ENCODE measurements around the gene SLC39A7. TPM values are rescaled to one million over a fixed set of nuclear protein-coding genes. Genes with fewer than 3 reads are reported as not detected.

Gene SLC39A7
- total and polyA plus RNA-seq, 2 of the 13 experiments (the other 11 are each of a cell fraction or from before 2014, with no cell fraction given), result 142 to 229 TPM

DNA sequence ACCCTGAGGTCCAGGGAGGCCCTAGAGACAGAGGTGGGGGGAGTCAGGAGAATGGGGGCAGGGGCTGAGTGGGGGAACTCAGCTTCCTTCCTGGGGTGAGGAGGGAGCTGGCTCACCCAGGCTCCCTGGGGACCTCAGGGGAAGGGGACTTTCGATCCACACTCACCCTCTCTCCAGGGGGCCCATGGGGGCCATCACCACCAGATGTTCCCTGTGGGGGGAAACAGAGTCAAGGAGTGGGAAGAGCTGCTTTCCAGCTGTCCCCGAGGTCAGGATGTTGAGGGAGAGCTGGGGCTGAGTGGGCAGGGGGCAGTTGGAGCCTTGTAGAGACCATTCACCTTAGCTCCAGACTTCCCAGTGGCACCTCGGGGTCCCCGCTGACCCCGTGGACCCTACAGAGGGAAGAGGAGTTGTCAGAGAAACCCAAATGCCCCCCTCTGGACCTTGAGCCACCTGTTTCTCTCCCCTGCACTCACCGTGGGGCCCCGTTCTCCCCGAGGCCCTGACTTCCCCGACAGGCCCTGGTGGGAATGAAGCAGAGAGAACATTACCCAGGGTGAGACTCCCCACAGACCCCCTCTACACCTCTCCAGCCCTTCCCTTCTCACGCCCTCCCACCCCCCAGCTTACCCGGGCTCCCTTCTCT lies 27.0 kb upstream of the SLC39A7 start:
- no peaks in the 10 kb centered on the region for H4K20me1 ChIP-seq (ENCODE audit: insufficient read depth, low read length)
- POLR2A ChIA-PET, result interaction anchor here (0.8 to 1.7 kb wide), 5 partner anchors 12 to 1860 kb away, joined by 3 to 7 read pairs (median 4); no protein-coding TSS in a partner anchor
- H2AFZ ChIP-seq (ENCODE audit: low read length), result no peak overlapping the region
- H3K27ac ChIP-seq (ENCODE audit: extremely low read length, insufficient read depth, low read length), result no peak overlapping the region
- H3K4me2 ChIP-seq (ENCODE audit: low read depth, low read length), result 0 out of 2 replicates have a peak overlapping the region, but pooled peaks have one; percentile 14
- H3K27me3 ChIP-seq (ENCODE audit: control insufficient read depth in 1 of 2, insufficient read depth in 2 of 2, low read length in 2 of 2), result peaks cover 5 to 53% of the 10 kb centered on the region in 2 experiments; a peak in 4 of 5 replicates
- in situ Hi-C loops (cut with HindIII; ENCODE audit: extremely low pct_ligation_motif_present, low pct_unique_long_range_greater_than_20kb) (no loop called here), intact Hi-C loops (cut with micrococcal nuclease; ENCODE audit: unreplicated experiment) (loop anchor here (2.0 kb wide), 1 partner anchor 75 kb away; no protein-coding TSS in a partner anchor)
- no peak for FAIRE-seq
- peak; percentile 9; the same call in 1 of the 2 replicates for TF ChIP-seq HNF4G (IDR thresholded peaks at IDR 0.05; ENCODE audit: borderline replicate concordance, low read depth, low read length)
- TF ChIP-seq HNF4G (CRISPR knock-in tag; IDR thresholded peaks at IDR 0.05; ENCODE audit: borderline replicate concordance, low read depth), result no peak
- TF ChIP-seq TGIF2 (CRISPR knock-in tag; IDR thresholded peaks at IDR 0.05), result no peak
- no peaks in the 10 kb centered on the region for H3K9me3 ChIP-seq (ENCODE audit: low read length)
- ATAC-seq, result no peak
- no peaks in the 10 kb centered on the region for H3K79me2 ChIP-seq (ENCODE audit: insufficient read depth, low read length)
- no peak overlapping the region for H3K9ac ChIP-seq (ENCODE audit: insufficient read depth, low read depth, low read length)
- 1% methylated on average over 10 of the region's 11 CpGs for WGBS (ENCODE audit: low lambda C conversion rate)
- no peaks in the 10 kb centered on the region for H3K36me3 ChIP-seq (replicated peaks in 1 of 2; ENCODE audit: control insufficient read depth in 1 of 2, insufficient read depth in 2 of 2, low read length in 2 of 2)
- H3K4me3 ChIP-seq (replicated peaks in 1 of 3; ENCODE audit: insufficient read depth in 1 of 3, low read depth in 2 of 3, low read length in 3 of 3), result no peak overlapping the region
- DNase-seq (ENCODE audit: low spot score), result no peak
- CTCF ChIA-PET (ENCODE audit: low intra/inter-chr PET ratio, low total read pairs), result interaction anchor here (1.7 to 2.8 kb wide), 3 partner anchors 12 to 159 kb away, joined by 10 to 14 read pairs (median 11); no protein-coding TSS in a partner anchor
- H3K4me1 ChIP-seq (ENCODE audit: insufficient read depth, low read length), result peaks cover 22% of the 10 kb centered on the region
- no TSS peak for BruUV-seq (replicated peaks)

DNA sequence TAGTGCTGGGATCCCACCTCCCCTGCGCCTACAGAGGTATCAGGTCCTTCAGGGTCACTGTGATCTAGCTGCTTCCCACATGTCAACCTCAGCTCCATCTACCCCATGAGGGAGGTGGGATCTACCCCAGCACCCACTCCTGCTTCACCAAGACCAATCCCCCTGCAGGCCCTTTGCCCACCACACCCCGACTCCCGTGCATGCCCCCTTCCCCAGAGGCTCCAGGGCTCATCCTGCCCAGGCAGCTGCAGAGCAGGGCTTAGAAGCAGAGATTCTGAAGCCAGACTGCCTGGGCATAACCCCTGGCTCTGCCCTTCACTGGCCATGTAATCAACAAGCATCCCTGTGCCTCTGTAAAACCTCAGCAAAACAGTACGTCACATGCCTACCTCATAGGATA lies 25.9 kb upstream of the SLC39A7 start:
- Histone ChIP-seq H3K9me3 (ENCODE audit: low read length) (no peaks in the 10 kb centered on the region), H3K4me2 (ENCODE audit: low read depth, low read length) (no peak overlapping the region), H3K79me2 (ENCODE audit: insufficient read depth, low read length) (no peaks in the 10 kb centered on the region), H3K4me3 (replicated peaks in 1 of 3; ENCODE audit: insufficient read depth in 1 of 3, low read depth in 2 of 3, low read length in 3 of 3) (no peak overlapping the region), H2AFZ (ENCODE audit: low read length) (no peak overlapping the region), H4K20me1 (ENCODE audit: insufficient read depth, low read length) (no peaks in the 10 kb centered on the region), H3K4me1 (ENCODE audit: insufficient read depth, low read length) (peaks cover 22% of the 10 kb centered on the region), H3K36me3 (replicated peaks in 1 of 2; ENCODE audit: control insufficient read depth in 1 of 2, insufficient read depth in 2 of 2, low read length in 2 of 2) (no peaks in the 10 kb centered on the region), H3K9ac (ENCODE audit: insufficient read depth, low read depth, low read length) (no peak overlapping the region), H3K27ac (ENCODE audit: extremely low read length, insufficient read depth, low read length) (no peak overlapping the region), H3K27me3 (ENCODE audit: control insufficient read depth in 1 of 2, insufficient read depth in 2 of 2, low read length in 2 of 2) (peaks cover 5 to 55% of the 10 kb centered on the region in 2 experiments; a peak in 4 of 5 replicates)
- ATAC-seq, result no peak
- 40% methylated on average over 4 of the region's 4 CpGs for WGBS (ENCODE audit: low lambda C conversion rate)
- no peak for FAIRE-seq
- CTCF ChIA-PET (ENCODE audit: low intra/inter-chr PET ratio, low total read pairs), result interaction anchor here (0.7 kb wide), 1 partner anchor 52 kb away, joined by 3 read pairs; no protein-coding TSS in a partner anchor
- in situ Hi-C loops (cut with HindIII; ENCODE audit: extremely low pct_ligation_motif_present, low pct_unique_long_range_greater_than_20kb), result no loop called here
- intact Hi-C loops (cut with micrococcal nuclease; ENCODE audit: unreplicated experiment), result no loop called here
- DNase-seq (ENCODE audit: low spot score), result no peak
- POLR2A ChIA-PET, result interaction anchor here (1.1 to 1.4 kb wide), 2 partner anchors 13 to 25 kb away, joined by 3 to 7 read pairs; no protein-coding TSS in a partner anchor
- BruUV-seq (replicated peaks), result no TSS peak
- TF ChIP-seq ZEB1 (IDR thresholded peaks at IDR 0.05; ENCODE audit: insufficient replicate concordance, low read depth) (no peak), MEF2D (CRISPR knock-in tag; IDR thresholded peaks at IDR 0.05) (no peak), GTF3A (CRISPR knock-in tag; conservative IDR thresholded peaks at IDR 0.05) (no peak), EEA1 (CRISPR knock-in tag; IDR thresholded peaks at IDR 0.05; ENCODE audit: borderline replicate concordance) (no peak), ZNF737 (CRISPR knock-in tag; IDR thresholded peaks at IDR 0.05; ENCODE audit: borderline replicate concordance) (no peak), ZNF792 (CRISPR knock-in tag; IDR thresholded peaks at IDR 0.05) (no peak), SRF (IDR thresholded peaks at IDR 0.05; ENCODE audit: low read depth, low read length) (no peak), PAF1 (CRISPR knock-in tag; IDR thresholded peaks at IDR 0.05) (no peak), POGZ (CRISPR knock-in tag; IDR thresholded peaks at IDR 0.05) (no peak), ZSCAN9 (CRISPR knock-in tag; IDR thresholded peaks at IDR 0.05; ENCODE audit: borderline replicate concordance) (no peak), NBN (conservative IDR thresholded peaks at IDR 0.05) (no peak), ZSCAN25 (CRISPR knock-in tag; IDR thresholded peaks at IDR 0.05) (no peak), ZNF589 (CRISPR knock-in tag; conservative IDR thresholded peaks at IDR 0.05) (no peak), ZNF883 (CRISPR knock-in tag; IDR thresholded peaks at IDR 0.05; ENCODE audit: not compliant biosample characterization) (no peak)
- TF ChIP-seq, protein P1, sequence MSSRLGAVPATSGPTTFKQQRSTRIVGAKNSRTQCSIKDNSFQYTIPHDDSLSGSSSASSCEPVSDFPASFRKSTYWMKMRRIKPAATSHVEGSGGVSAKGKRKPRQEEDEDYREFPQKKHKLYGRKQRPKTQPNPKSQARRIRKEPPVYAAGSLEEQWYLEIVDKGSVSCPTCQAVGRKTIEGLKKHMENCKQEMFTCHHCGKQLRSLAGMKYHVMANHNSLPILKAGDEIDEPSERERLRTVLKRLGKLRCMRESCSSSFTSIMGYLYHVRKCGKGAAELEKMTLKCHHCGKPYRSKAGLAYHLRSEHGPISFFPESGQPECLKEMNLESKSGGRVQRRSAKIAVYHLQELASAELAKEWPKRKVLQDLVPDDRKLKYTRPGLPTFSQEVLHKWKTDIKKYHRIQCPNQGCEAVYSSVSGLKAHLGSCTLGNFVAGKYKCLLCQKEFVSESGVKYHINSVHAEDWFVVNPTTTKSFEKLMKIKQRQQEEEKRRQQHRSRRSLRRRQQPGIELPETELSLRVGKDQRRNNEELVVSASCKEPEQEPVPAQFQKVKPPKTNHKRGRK (CRISPR knock-in tag; IDR thresholded peaks at IDR 0.05), result no peak
